ENCODE data around the gene COL6A1.

Gene COL6A1

DNA sequence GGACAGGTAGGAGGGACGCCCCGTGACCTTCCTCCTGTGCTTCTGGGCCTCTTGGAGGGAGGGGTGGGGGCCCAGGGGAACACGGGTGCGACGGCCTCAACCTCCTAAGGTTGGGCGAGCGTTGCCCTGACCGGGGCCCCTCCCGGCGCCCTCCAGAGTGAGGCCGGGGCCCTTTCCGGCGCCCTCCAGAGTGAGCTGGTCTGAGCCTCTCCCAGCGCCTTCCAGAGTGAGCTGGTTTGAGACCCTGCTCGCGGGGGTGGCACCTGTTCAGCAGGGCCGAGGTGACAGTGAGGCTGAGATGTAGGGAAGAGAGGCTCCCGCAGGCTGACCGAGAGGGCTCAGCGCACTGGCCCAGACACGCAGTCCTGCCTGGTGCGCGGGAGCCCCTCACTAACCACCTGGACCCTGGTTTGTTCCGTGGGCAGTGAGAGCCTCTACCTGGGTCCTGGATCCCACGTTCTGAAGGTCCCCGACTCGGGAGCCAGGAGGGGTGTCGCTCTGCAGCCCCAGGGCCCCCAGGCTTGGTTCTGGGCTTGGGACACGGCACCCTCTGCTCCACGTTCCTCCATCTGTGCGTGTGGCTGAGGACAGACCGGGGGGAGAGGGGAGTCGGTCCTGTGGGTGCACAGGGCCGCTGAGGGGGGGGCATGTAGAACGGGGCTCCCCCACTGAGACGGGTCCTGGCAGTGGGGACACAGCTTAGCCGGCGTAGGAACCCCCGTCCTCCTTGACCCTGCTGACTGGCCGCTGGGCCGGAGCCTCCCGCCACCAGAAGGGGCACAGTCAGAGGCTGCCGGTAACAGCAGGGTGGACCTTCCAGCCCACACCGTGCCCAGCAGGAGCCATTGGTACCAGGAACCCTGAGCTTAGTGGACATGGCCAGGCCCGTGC is 1.4 kb downstream of the COL6A1 start:
- no peak for DNase-seq

DNA sequence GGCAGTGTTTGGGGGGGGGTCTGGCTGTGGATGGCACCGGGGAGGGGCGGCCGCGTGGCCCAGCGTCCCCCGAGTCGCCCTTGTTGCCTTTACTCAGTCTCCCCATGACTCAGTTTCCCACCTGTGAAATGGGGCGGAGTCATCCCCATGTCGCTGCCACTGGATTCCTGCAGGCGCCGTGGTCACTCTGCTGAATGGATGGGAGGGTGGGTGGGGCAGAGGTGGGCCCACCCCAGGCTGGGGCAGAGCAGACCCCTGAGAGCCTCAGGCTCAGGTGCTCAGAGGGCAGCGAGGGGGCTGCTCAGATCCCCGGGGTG is 2.0 kb downstream of the COL6A1 start:
- DNase-seq: no peak

DNA sequence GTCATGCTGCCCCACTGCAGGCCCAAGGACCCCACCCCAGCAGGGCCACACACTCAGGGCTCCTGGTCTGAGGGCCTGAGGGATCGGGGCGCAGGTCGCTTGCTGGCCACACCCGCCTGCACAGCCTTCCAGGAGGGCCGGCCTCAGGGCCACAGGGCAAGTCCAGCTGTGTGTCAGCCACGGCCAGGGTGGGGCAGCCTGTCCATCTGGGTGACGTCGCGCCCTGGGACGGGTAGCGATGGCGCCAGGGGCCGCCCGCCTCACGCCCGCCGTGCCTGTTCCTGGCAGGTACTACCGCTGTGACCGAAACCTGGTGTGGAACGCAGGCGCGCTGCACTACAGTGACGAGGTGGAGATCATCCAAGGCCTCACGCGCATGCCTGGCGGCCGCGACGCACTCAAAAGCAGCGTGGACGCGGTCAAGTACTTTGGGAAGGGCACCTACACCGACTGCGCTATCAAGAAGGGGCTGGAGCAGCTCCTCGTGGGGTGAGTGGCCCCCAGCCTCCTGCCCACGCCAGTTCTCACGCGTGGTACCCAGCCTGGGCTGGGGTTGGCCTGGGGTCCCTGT is 2.5 kb downstream of the COL6A1 start:
- no peak for DNase-seq

DNA sequence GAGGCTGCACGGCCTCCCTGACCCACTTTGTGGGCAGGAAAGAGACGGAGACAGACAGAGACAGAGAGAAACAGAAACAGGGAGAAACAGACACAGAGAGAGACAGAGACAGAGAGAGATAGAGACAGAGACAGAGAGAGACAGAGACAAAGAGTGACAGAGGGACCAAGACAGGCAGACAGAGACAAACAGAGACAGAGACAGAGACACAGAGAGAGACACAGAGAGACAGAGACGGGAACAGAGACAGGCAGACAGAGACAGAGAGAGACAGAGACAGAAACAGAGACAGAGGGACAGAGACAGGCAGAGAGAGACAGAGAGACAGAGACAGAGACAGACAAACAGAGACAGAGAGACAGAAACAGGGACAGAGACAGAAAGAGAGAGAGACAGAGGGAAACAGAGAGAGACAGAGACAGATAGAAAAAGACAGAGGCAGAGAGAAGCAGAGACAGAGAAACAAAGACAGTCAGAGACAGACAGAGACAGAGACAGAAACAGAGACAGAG is 3.1 kb downstream of the COL6A1 start:
- no peak for DNase-seq

DNA sequence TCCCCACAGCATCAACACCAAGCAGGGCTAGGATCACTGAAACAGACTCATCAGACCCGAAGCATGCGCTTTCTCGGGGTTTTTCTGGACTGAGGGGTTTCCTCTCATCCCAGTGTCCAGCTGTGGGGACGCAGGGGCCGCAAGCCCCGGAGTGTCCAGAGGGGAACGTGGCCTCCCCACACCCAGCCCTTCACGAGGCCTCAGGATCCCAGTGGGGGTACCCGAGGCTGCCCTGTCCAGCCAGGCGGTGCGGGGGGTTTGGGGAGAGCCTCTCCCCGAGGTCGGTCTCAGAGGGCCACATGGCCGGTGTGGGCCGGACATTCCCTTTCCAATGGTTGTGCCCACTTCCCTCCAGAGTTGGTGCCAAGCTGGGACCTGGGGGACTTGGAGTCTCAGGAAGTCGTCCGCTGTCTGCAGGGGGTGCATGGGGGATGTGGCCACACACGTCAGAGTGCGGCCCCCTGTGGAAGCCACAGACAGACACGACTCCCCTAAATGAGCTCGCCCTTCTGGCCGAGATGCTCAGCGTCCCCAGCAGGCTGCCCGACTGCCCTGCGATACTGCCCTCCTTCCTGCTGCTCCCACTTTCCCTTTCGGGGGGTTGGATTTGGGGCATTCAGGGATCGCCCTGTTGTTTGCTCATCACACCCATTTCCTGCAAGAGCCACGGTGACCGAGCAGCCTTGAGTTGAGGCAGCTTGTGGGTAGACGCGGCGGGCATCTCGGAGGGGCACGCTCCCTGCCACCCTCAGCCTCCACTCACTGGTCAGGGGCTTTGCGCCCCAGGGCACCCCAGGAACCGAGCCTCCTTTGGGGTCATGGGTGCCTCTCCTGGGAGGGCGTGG is 4.1 kb downstream of the COL6A1 start:
- DNase-seq: no peak

DNA sequence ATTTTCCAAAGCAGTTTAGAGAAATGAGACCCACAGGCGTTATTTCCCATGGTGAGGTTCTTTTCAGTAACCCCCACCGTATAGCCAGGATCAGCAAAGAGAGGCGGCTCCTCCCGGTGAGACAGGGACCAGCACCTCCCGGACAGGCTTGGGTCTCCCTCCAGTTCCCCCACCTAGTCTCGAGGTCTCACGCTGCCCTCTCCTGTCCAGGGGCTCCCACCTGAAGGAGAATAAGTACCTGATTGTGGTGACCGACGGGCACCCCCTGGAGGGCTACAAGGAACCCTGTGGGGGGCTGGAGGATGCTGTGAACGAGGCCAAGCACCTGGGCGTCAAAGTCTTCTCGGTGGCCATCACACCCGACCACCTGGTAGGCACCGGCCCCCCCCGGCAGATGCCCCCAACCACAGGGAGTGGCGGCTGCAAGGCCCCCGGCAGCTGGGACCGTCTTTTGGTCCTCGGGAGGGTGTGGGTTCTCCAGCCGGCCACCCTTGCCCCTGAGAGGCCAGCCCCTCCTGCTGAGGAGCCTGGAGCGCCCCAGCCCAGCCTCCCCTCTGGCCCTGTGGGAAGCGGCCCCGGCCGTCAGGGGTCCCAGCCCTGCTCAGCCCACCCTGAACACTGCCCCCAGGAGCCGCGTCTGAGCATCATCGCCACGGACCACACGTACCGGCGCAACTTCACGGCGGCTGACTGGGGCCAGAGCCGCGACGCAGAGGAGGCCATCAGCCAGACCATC is 4.9 kb downstream of the COL6A1 start:
- DNase-seq: no peak

DNA sequence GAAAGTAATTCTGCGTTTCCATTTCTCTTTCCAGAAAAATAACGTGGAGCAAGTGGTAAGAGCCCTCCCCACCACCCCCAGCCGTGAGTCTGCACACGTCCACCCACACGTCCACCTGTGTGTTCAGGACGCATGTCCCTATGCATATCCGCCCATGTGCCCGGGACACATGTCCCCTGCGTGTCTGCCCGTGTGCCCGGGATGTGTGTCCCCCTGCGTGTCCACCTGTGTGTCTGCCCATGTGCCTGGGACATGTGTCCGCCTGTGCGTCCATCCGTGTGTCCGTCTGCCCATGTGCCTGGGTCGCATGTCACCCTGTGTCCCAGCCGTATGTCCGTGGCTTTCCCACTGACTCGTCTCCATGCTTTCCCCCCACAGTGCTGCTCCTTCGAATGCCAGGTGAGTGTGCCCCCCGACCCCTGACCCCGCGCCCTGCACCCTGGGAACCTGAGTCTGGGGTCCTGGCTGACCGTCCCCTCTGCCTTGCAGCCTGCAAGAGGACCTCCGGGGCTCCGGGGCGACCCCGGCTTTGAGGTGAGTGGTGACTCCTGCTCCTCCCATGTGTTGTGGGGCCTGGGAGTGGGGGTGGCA is 5.6 kb downstream of the COL6A1 start:
- DNase-seq: no peak

DNA sequence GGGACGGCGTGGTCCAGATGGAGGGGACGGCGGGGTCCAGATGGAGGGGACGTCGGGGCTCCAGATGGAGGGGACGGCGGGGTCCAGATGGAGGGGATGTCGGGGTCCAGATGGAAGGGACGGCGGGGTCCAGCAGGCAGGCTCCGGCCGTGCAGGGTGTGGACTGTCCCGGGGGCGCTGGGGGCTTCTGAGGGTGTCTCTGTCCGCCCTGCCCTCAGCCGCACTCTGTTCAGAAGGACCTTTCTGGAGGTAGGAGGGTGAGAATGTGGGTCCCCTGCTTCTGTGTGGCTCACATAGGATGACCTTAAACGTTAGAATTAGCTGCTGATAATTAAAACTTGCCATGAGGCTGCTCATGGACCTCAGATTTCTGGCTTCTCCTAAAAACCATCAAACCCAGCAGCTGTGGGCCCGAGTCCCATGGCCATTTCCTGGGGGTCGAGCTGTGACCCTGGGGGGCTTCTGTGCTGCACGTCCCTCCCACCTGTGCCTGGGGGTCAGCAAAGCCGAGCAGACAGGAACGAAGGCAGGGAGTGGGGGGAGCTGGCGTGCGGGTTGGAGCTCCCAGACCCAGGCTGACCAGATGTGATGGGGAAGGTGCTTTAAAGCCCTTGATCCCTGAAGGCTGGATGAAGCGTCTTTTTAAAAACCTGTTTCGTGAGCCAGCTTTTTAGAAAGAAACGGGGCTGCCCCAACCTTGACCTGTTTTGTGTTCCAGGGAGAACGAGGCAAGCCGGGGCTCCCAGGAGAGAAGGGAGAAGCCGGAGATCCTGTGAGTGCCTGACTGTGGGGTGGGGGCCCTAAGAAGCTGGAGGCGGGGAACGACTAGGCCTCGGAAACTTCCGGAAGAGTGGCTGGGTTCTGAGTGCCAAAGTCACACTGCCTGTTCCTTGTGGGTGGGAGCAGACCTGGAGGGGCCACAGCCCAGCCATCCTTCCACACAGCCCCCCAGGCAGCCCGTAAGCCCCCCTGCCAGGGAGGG is 7.1 kb downstream of the COL6A1 start:
- DNase-seq: no peak

DNA sequence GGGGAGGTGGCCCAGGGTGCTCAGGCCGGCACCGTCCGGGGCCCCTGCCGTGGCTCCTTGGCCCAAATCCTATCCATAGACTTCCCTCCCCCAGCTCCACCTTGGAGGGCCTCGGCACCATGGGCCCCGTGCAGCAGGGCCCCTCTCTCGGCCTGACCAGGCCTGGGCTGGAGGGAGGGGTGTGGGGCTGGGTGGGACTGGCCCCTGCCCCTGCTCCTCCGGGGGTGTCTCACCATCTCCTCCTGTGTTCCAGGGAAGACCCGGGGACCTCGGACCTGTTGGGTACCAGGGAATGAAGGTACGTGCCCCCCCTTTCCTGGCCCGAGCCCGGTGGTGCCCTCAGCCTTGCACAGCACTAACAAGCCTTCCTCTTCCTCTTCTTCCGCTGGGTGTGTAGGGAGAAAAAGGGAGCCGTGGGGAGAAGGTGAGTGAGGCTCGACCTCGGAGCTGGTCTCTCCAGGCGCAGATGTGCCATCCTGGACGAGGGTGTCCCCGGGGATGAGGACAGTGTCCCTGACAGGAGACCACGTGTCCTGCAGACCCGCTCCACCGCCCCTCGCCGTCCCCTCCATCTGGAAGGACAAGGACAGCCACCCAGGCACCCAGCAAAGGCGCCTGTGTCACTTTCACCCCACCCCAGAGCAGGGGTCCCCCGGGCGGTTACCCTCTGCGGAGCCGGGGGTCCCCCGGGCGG is 7.9 kb downstream of the COL6A1 start:
- no peak for DNase-seq

DNA sequence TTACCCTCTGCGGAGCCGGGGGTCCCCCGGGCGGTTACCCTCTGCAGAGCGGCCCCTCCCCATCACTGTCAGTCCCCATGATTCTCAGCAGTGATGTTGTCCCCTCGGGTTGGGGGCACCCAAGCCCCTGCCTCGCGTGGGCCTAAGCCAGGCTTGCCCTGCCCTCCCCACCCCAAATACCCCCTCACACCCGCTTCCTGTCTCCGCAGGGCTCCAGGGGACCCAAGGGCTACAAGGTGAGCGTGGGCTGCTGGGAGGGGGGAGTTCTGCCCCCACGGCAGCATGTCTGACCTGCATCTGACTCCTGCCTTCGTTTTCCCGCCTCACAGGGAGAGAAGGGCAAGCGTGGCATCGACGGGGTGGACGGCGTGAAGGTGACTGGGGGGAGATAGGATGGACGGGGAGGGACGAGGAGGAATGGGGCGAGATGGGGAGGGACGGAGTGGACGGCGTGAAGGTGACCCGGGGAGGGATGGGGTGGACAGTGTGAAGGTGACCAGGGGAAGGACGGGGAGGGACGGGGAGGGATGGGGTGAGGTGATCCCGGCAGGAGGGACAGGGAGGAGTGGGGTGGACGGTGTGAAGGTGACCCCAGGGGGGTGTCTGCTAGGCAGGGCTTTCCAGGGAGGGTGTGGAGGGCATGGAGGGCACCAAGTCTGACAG is 8.6 kb downstream of the COL6A1 start:
- no peak for DNase-seq

DNA sequence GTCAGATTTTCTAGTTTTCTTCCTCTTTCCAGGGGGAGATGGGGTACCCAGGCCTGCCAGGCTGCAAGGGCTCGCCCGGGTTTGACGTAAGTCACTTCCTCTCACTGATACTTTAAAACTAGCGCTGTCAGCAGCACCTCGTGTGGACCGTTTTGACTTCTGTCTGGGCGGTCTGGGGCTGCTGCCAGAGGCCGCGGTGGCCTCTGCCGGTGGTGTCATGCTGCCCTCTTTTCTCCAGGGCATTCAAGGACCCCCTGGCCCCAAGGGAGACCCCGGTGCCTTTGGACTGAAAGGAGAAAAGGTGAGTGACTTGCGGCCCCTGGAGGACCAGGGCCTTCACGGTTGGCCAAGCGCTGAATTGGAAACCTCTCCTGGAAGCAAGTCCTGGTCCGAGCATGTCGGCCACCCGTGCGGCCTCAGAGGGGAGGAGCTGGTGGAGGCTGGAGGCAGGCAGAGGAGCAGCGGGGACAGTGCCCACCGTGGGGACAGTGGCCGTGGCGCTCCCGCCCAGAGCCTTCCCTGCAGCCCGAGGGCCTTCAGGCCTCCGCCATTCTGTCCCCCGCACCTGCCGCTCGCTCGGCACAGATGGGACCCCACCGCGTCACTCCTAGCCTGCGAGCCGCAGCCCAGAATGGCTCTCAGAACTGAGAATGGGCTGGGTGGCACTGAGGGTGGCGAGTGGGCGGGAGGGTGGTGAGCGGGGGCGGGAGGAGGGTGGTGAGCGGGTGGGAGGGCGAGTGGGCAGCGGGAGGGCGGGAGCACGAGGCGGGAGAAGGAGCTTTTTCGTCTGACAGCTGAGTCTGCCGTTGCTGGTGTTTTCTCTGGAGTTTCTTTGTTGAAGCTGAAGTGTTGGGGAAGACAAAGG is 9.4 kb downstream of the COL6A1 start:
- no peak for DNase-seq

DNA sequence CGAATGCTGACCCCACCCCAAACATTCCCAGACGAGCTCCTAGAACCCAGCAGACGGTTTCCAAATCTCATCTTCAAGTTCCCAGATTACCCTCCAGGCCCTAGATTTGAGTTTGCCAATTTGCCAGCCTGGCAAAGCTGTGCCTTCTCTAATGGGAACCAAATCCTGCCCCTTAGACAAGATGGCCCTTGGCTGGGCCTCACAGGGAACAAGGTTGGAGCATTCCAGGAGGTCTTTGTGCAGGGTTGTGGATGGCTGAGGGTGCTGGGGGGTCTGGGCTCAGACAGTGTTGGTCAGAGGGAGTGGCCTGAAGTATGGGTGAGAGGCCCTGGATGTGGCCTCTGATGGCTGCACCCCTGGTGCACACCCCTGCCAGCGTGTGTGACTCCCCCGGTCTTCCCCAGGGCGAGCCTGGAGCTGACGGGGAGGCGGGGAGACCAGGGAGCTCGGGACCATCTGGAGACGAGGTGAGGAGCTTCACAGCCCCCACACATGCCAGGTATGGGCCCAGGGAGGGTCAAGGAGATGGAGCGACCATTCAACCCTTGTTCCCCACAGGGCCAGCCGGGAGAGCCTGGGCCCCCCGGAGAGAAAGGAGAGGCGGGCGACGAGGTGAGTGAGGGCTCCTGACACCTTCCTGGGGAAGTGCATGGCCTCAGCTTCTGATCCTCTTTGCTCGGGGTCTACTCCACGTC is 10.2 kb downstream of the COL6A1 start:
- DNase-seq: no peak

DNA sequence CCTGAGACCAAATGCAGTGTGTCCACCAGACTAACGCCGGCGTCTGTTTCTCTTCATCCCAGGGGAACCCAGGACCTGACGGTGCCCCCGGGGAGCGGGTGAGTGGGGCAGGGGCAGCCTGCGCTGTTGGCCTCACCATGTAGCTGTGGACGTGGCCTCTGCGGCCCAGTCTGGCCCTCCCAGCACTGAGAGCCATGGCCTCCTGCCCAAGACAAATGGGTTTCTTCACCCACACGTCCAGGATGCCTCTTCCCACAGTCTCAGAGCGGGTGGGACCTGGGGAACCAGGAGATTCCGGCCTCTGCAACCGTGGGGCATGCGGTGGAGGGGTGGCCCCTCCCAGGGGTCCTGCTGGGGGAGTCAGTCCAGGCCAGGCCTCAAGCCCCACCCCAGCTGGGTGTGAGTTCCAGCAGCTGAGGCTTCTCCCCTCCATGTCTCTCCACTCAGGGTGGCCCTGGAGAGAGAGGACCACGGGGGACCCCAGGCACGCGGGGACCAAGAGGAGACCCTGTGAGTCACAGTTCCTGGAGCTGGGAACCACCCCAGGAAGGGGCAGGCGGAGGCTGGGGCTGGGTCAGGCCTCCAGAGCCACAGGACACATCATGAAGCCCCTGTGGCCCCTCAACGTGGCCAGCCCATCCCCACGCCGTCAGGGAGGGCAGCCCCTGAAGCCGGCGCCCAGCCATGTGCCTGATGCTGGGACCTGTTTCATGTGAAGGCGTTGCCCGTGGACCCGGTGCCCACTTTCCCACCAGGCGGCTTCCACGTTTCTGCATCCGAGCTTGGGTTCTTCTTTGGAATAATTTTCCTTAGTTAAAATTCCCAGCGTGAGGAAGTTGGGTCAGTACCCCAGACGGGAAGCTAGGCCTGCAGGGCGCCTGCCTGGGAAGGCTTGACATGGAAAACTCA is 11.0 kb downstream of the COL6A1 start:
- DNase-seq: no peak

DNA sequence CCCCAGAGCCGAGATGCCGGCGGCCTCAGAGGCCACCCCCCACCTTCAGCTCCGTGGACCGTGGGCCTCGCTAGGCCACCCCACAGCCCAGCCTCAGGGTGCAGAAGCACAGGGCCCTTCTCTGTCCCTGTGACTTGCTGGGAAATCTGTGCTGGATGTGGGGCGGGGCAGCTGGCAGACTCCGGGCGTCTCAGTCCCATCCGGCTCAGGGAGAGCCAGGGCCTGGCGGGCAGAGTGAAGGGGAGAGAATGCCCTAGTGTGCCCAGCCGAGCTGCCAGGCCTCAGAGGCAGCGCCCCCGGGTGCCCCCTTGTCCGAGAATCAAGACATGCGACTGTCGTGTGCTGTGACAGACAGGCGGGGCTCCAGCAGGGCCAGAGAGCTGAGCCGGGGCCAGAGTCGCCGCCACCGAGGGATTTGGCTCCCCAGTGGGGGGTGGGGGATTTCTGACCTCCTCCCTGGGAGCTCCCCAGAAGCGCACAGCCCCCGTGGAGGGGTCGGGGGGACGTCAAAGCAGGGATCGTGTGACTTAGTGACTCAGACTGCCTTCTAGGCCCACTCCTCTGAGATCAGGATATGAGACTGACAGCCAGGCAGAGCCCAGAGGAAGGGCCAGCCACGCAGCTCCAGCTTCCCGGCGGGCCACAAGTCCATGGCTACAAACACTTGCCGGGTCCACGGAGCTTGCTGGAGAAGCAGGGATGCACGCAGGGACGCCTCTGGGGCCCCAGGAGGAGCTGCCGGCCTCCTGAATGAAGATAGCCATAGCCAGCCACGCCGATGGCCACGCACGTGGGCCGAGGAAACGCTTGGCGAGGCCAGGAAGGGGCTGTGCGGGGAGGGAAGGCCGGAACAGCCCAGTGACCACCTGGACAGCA is 11.9 kb downstream of the COL6A1 start:
- DNase-seq: no peak

DNA sequence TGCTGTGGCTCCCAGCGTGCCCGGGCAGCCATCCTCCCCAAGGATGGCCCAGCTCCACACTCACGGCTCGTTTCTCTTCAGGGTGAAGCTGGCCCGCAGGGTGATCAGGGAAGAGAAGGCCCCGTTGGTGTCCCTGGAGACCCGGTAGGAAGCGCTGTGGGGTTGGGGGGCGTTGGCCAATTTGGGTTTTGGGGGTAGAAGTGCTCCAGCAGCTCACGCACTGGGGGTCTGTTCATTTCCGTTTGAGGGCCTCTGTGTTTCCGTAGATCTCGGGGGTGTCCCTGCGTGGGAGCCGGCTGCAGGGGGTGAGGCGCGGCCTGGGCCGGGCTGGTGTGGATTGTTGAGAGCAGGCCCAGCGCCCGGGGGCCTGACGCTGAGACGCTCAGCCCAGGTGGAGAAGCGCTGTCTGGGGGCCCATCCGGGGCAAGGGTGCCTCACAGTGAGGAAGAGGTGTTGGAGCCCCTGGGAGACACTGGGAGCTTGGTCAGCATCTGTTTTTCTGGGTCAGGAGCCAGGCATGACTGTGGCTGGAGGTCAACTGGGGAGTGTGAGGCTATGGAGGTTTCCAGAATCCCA is 12.6 kb downstream of the COL6A1 start:
- DNase-seq: no peak
